Measurements from ENCODE around the gene TLL2.

GRCh38 chr10:96401036-96401435, 112.7 kb downstream of the TLL2 start:
- no peak for TF ChIP-seq CTCF (conservative IDR thresholded peaks at IDR 0.05; ENCODE audit: low read depth, low read length)
- no peak for TF ChIP-seq EZH2 (IDR thresholded peaks at IDR 0.05; ENCODE audit: borderline replicate concordance, low read depth, low read length, poor library complexity, severe bottlenecking)
